Liver (tissue), 9 donors: ENCODE results near the gene COL9A1. TPM values are rescaled to one million over a fixed set of nuclear protein-coding genes. Genes with fewer than 3 reads are reported as not detected.

Experiments used
- DNase-seq: peaks from one replicate; pipeline ENCODE4 v3.0.0-alpha.2; 2017; ENCODE audit warnings: low spot score
- H3K27ac ChIP-seq, 2 donors: one replicate each; pipeline ENCODE4 v1.7.0; 2013; ENCODE audit warnings: inconsistent platforms in 2 of 2, low read length in 2 of 2, control low read depth in 1 of 2, low read depth in 1 of 2, mild to moderate bottlenecking in 1 of 2
- H3K27me3 ChIP-seq, 4 donors: one replicate each; pipeline versions ENCODE4 v1.6.1 to v1.7.0; 2013; ENCODE audit warnings: low read length in 3 of 4, inconsistent platforms in 1 of 4, mild to moderate bottlenecking in 1 of 4, moderate library complexity in 1 of 4; ENCODE audit not compliant: control insufficient read depth in 4 of 4, insufficient read depth in 4 of 4
- H3K36me3 ChIP-seq, 4 donors: one replicate each; pipeline versions ENCODE4 v1.6.1 to v1.7.0; 2013; ENCODE audit warnings: low read length in 3 of 4, mild to moderate bottlenecking in 3 of 4, low read depth in 1 of 4, moderate library complexity in 1 of 4; ENCODE audit not compliant: control insufficient read depth in 4 of 4, insufficient read depth in 3 of 4
- H3K4me1 ChIP-seq, 4 donors: one replicate each; pipeline versions ENCODE4 v1.6.1 to v1.7.0; 2013; ENCODE audit warnings: low read length in 3 of 4, mild to moderate bottlenecking in 3 of 4, moderate library complexity in 1 of 4; ENCODE audit not compliant: control insufficient read depth in 4 of 4, insufficient read depth in 4 of 4
- H3K4me3 ChIP-seq, 3 donors: one replicate each; pipeline versions ENCODE4 v1.6.1 to v1.7.0; 2013; ENCODE audit warnings: low read length in 3 of 3, control low read depth in 1 of 3, low read depth in 1 of 3, mild to moderate bottlenecking in 1 of 3
- H3K9ac ChIP-seq, 2 donors: one replicate each; pipeline ENCODE4 v1.7.0; 2013; ENCODE audit warnings: low read length in 2 of 2, mild to moderate bottlenecking in 2 of 2, moderate library complexity in 2 of 2, control low read depth in 1 of 2, low read depth in 1 of 2
- H3K9me3 ChIP-seq, 4 donors: one replicate each; pipeline versions ENCODE4 v1.6.1 to v1.7.0; 2013; ENCODE audit warnings: low read length in 3 of 4; ENCODE audit not compliant: control insufficient read depth in 4 of 4
- ATF3 ChIP-seq: IDR thresholded peaks from 2 replicates; pipeline ENCODE4 v1.6.1; 2016; ENCODE audit warnings: antibody characterized with exemption
- EGR1 ChIP-seq, 2 donors: IDR thresholded peaks; 2 replicates each; pipeline ENCODE4 v1.6.1; 2016 to 2018; ENCODE audit warnings: antibody characterized with exemption in 2 of 2, low read depth in 2 of 2
- FOXA1 ChIP-seq: IDR thresholded peaks from 2 replicates; pipeline ENCODE4 v1.6.1; 2016; ENCODE audit warnings: antibody characterized with exemption
- FOXA2 ChIP-seq: IDR thresholded peaks from 2 replicates; pipeline ENCODE4 v1.6.1; 2016; ENCODE audit warnings: antibody characterized with exemption
- GABPA ChIP-seq, 2 donors: IDR thresholded peaks in 1 of 2; conservative IDR thresholded peaks in 1 of 2; 2 replicates each; pipeline ENCODE4 v1.6.1; 2016; ENCODE audit warnings: antibody characterized with exemption in 2 of 2, mild to moderate bottlenecking in 1 of 2, moderate library complexity in 1 of 2
- HNF4A ChIP-seq, 2 donors: conservative IDR thresholded peaks; 2 replicates each; pipeline ENCODE4 v1.6.1; 2016; ENCODE audit warnings: antibody characterized with exemption in 2 of 2, mild to moderate bottlenecking in 2 of 2
- HNF4G ChIP-seq: IDR thresholded peaks from 2 replicates; pipeline ENCODE4 v1.6.1; 2016; ENCODE audit warnings: antibody characterized with exemption
- JUND ChIP-seq, 2 donors: IDR thresholded peaks; 2 replicates each; pipeline ENCODE4 v1.6.1; 2016; ENCODE audit warnings: antibody characterized with exemption in 2 of 2
- MAX ChIP-seq: IDR thresholded peaks from 2 replicates; pipeline ENCODE4 v1.6.1; 2016; ENCODE audit warnings: antibody characterized with exemption
- NR2F2 ChIP-seq: IDR thresholded peaks from 2 replicates; pipeline ENCODE4 v1.6.1; 2016; ENCODE audit warnings: antibody characterized with exemption
- RAD21 ChIP-seq, 2 donors: IDR thresholded peaks; 2 replicates each; pipeline ENCODE4 v1.6.1; 2016; ENCODE audit warnings: antibody characterized with exemption in 2 of 2, mild to moderate bottlenecking in 2 of 2
- REST ChIP-seq: IDR thresholded peaks from 2 replicates; pipeline ENCODE4 v1.6.1; 2016; ENCODE audit warnings: antibody characterized with exemption, mild to moderate bottlenecking
- RXRA ChIP-seq, 2 donors: IDR thresholded peaks; 2 replicates each; pipeline ENCODE4 v1.6.1; 2017 to 2018; ENCODE audit warnings: antibody characterized with exemption in 2 of 2, mild to moderate bottlenecking in 1 of 2
- SP1 ChIP-seq: IDR thresholded peaks from 2 replicates; pipeline ENCODE4 v1.6.1; 2018; ENCODE audit warnings: antibody characterized with exemption, mild to moderate bottlenecking
- TAF1 ChIP-seq: conservative IDR thresholded peaks from 2 replicates; pipeline ENCODE4 v1.6.1; 2016; ENCODE audit warnings: antibody characterized with exemption, mild to moderate bottlenecking
- YY1 ChIP-seq: IDR thresholded peaks from 2 replicates; pipeline ENCODE4 v1.6.1; 2016; ENCODE audit warnings: antibody characterized with exemption, mild to moderate bottlenecking
- ZBTB33 ChIP-seq: IDR thresholded peaks from 2 replicates; pipeline ENCODE4 v1.6.1; 2016; ENCODE audit warnings: antibody characterized with exemption
- WGBS: extraction: QIAGEN DNeasy Blood & Tissue Kit; methylation state at CpG from one replicate; pipeline ENCODE4 v1.1.7; 2013; 5-methylcytosine and 5-hydroxymethylcytosine counted together
- polyA plus RNA-seq, 2 donors: library from polyadenylated mRNA; stranded (reverse) in 1 of 2; unstranded in 1 of 2; fragments of 200-250 nt in 1 of 2; fragments of >200 nt in 1 of 2; fragmentation: Nextera tagmentation in 1 of 2; extraction: Ambion mirVana in 1 of 2; gene quantifications; one replicate each; pipeline versions ENCODE4 v1.2.1 to v1.2.3, GENCODE V29; 2013 to 2015
- total RNA-seq, 2 donors: library from RNA; depleted of rRNA; stranded (reverse); fragments of >200 nt; gene quantifications; one replicate each; pipeline ENCODE4 v1.2.3, GENCODE V29; 2014
- TF ChIP-seq, protein P1 (sequence below): fragments of 150-350 bp; IDR thresholded peaks from 2 replicates; pipeline ENCODE4 v1.5.1; 2017; ENCODE audit warnings: improper control_type of control experiment, low read depth, low read length; ENCODE audit not compliant: missing input control
- donor health status: healthy.
- donor health status: healthy.
- donor health status: healthy.
- donor health status: healthy.
- donor health status: healthy.

The COL9A1 gene
- total and polyA plus RNA-seq, 4 donors, result 0.01 to 1.4 TPM; not detected in 2

GRCh38 chr6:70222439-70222749 lies 80.5 kb downstream of the COL9A1 start:
- H3K36me3 ChIP-seq, result no peaks in the 10 kb centered on the region
- no peak overlapping the region for H3K4me3 ChIP-seq
- no peak overlapping the region for H3K27ac ChIP-seq
- no peak overlapping the region for H3K9ac ChIP-seq
- no peaks in the 10 kb centered on the region for H3K27me3 ChIP-seq
- no peaks in the 10 kb centered on the region for H3K9me3 ChIP-seq
- peaks cover 0 to 9% (median 4%) of the 10 kb centered on the region in 4 donors for H3K4me1 ChIP-seq
- WGBS, result 67% methylated on average over 2 of the region's 2 CpGs
- no peak for DNase-seq
- TF ChIP-seq ZBTB33 (no peak), TAF1 (no peak), FOXA2 (no peak), RAD21 (IDR thresholded peaks at IDR 0.05) (no peak), REST (no peak), EGR1 (IDR thresholded peaks at IDR 0.05; ENCODE audit: low read depth in 2 of 2) (no peak), NR2F2 (no peak), YY1 (no peak), ATF3 (no peak), MAX (no peak), JUND (IDR thresholded peaks at IDR 0.05) (no peak), GABPA (IDR thresholded peaks at IDR 0.05 in 1 of 2, conservative IDR thresholded peaks at IDR 0.05 in 1 of 2) (no peak), HNF4A (conservative IDR thresholded peaks at IDR 0.05) (no peak), SP1 (no peak), RXRA (IDR thresholded peaks at IDR 0.05) (no peak), HNF4G (no peak), FOXA1 (no peak)
- TF ChIP-seq, protein P1, sequence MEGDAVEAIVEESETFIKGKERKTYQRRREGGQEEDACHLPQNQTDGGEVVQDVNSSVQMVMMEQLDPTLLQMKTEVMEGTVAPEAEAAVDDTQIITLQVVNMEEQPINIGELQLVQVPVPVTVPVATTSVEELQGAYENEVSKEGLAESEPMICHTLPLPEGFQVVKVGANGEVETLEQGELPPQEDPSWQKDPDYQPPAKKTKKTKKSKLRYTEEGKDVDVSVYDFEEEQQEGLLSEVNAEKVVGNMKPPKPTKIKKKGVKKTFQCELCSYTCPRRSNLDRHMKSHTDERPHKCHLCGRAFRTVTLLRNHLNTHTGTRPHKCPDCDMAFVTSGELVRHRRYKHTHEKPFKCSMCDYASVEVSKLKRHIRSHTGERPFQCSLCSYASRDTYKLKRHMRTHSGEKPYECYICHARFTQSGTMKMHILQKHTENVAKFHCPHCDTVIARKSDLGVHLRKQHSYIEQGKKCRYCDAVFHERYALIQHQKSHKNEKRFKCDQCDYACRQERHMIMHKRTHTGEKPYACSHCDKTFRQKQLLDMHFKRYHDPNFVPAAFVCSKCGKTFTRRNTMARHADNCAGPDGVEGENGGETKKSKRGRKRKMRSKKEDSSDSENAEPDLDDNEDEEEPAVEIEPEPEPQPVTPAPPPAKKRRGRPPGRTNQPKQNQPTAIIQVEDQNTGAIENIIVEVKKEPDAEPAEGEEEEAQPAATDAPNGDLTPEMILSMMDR, result no peak
